Activated CD4-positive, CD25-positive, alpha-beta regulatory T cell treated with anti-CD3 and anti-CD28 coated beads, Interleukin-2, amount 50 U/mL, for 16 hours (primary cell): ENCODE measurements around the gene C4orf17.
A peak's percentile ranks its signal among the peaks of the same experiment; 100 is the strongest.
"Not testable (repeated sequence)": the region's sequence is repeated elsewhere in the genome, so short reads cannot be mapped to it uniquely, and the experiment has no call there.

Source experiments
- DNase-seq: peaks from one replicate; pipeline ENCODE4 v3.0.0-alpha.2; 2020; ENCODE audit warnings: low read depth, low spot score

Gene C4orf17

DNA sequence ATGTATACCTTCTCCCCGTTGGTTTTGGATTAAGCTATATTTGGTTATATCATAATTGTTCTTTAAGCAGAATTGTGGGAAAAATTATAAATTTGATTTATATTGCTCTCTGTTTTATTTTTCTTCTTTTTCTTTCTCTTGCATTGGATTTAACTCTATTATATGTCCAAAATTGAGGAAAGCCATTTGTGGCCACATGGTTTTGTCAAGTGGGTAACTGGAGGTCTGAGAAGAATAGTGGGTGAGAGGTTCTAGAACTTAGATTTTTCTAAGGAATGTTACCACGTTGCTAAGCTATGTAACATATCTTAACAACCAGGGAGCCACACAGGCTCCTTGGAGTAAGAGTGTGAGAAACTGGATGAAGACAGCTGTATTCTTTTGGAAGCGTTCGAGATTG is at the start of gene C4orf17:
C4orf17 (plus strand) TSS at position 301 of the 400 bp plus-strand sequence. CDS start 2,061 bp downstream, outside the sequence.
- DNase-seq, result no peak

DNA sequence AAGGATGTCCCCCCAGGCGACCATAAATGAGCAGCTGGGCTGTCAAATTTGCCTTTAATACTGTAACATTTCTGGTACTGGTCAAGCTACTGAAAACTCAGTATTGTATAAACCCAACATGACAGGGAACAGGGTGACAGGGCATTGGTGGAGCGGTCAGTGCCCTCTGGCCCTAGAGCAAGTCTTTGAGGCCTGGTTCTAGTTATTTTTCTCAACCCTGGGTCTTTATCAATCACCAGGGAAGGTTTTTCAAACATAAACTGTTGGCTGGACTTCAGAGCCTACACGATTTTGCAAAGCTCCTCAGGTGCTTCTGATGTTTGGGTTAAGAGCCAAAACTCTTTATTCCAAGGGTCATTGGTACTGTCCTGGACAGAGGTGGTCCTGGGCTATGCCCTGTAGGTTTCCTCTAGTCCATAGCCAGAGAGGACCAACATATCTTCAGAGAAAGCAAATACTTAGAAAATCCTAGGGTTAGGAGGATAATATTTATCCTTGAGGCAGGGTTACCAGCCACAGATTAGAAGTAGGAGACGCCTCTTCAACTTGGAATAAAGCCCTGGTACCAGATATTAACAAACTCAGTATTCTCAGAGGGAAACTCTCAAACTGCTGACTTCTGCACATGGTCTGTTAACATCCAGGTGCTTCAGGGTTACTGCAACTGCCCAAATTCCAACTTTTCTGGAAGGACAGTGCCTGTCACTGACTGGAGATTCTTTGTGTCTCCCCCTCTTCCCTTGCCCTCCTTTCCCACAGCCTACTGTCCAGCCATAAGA is 49.0 kb upstream of the C4orf17 start:
- no peak for DNase-seq

DNA sequence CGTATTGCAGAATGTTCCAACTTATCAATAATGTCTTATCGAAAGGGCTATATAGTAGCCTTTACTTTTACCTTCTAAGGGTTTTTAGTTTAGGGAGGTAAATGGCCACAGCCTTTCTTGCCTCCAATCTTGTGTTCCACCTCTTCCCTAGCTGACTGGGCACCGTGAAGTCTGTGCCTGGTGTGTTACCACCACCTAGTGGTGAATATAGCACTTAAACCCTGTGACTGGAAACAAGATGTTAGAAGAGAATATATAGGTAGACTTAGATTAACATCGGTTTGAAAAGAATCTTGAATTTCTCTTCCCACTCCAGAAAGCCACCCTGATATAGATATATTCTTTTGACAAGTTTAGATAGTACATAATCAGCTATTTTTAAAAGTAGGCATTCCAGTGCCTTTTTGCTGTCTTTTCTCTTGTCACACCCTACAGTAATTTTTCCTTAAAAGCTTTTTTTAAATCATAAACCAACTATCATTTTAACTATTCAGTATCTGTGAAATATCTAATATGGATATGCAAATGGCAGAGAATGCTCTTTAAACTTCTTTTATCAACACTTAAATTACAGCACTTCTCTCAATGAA is 47.9 kb upstream of the C4orf17 start:
- peak; percentile 9 for DNase-seq

DNA sequence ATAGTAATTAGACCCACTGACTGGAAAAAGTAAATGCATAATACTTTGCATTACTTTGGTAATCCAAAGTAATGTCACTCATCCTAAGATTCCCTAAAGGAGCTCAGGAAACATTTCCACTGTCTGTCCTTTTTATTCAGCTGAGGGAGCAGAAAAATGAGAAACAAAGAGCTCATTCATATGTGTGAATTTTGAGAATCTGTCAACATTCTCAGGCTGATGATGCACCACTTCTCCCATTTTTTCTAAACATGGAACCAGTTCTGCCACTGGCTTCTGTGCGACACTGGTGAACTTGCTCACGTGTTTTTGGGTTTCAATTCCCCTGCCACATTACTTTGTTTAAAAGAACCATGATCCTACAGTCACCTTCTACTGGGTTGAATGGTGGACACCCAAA is 47.3 kb upstream of the C4orf17 start:
- DNase-seq, result no peak

DNA sequence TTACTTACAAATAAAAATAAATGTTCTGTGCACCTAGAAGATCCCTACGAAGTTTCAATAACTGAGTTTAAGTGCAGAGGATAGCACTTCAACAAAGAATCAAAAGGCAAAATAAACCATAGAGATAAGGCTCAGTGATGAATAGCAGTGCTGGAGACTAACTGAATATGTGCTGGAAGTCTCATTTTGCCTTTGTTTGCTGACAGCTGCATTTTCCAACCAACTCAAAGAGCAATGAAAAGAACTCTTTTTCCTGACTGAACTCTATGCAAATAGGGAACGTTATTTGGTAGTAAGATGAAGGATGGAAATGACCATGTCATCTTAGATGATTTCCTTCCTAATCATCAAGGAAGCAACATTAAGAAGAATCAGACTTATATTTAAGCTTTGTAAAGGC is 42.9 kb upstream of the C4orf17 start:
- DNase-seq, result no peak

DNA sequence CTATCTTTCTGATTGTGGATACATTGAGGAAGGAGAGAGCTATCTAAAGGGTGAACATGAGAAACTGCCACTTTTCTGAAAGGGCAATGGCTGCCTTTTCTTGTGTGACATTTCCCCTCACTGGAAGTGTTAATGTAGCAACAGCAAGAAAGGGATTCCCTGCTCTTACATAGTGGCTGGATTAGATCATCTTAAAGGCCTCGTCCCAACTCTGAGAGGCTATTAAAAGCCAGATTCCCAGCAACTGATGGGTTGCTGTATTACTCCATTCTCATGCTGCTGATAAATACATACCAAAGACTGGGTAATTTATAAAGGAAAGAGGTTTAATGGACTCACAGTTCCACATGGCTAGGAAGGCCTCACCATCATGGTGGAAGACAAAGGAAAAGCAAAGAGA is 41.9 kb upstream of the C4orf17 start:
- no peak for DNase-seq

DNA sequence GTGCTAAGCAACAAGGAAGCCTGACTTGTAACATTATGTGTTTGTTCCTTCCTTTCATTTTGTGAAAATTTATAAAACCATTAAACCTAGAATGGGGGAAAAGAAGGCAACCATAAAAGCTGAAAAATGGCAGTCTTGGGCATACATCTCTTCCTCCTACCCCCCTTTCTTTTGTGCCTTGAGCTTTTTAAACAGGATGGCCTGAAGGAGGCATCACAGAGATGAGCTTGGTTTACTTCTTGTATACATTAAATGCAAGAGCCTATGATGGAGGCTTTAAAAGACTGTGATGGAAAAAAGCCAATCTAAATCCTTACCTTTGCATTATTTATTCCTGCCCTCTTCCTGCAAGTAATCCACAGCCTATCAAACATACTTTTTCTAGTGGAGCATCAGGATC is 39.5 kb upstream of the C4orf17 start:
- DNase-seq, result no peak

DNA sequence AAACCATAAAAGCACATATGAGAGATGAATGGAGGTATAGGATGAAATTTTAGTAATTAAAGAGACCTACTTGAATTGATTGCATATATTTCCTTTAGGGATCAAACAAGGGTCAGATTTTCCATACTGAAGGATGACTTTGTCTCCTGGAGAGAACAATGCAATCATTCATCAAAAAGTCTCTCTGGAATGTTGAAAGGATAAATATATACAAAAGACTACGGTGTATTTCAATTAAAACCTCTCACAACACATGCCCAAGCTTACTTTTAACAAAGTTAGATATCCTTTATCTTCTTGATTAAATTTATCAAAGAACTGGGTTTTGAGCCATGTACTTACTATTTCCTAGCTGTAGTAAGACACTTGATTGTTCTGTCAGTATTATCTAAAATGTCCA is 38.9 kb upstream of the C4orf17 start:
- DNase-seq, result no peak

DNA sequence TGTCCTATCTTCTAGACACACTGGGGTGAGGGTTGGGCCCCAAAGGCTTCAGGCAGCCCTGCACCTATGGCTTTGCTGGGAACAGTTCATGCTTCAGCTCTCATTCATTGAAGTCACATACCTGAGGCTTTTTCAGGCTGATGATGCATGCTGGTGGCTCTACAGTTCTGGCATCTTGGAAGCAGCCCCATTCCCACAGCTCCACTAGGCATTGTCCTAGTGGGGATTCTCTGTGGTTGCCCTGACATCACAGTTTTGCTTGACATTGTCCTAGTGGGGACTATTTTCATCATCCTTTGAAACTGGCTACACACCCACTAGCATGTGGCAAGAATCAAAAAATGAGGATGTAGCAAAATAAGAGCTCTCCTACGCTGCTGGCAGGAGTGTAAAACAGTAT is 37.7 kb upstream of the C4orf17 start:
- no peak for DNase-seq

DNA sequence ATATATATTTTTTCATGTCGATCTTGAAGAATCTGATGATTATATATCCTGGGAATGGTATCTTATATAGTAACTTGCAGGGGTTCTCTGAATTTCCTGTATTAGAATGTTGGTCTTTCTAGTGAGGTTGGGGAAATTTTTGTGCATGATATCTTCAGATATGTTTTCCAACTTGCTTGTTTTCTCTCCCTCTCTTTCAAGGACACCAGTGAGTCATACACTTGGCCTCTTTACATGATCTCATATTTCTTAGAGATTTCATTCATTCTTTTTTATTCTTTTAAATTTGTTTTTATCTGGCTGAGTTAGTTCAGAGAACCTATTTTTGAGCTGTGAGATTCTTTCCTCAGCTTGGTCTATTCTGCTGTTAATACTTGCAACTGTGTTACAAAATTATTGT is 27.2 kb upstream of the C4orf17 start:
- no peak for DNase-seq

DNA sequence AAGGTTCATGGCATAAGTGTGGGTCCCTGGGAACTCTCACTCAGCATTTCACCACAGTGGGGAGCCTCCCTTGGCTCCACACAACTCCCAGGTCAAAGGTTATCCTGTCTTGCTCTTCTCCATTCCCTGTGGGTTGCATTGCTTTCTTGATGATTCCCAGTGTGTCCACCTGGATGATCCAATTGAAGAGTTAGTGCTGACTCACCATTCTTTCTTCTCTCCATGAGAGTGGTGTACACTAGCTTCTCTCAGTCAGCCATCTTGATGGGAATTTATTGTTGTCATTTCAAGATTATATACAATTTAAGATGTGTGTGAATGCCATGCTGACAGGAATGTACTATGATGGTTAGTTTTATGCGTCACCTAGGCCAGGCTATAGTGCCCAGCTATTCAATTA is 25.6 kb upstream of the C4orf17 start:
- no peak for DNase-seq

DNA sequence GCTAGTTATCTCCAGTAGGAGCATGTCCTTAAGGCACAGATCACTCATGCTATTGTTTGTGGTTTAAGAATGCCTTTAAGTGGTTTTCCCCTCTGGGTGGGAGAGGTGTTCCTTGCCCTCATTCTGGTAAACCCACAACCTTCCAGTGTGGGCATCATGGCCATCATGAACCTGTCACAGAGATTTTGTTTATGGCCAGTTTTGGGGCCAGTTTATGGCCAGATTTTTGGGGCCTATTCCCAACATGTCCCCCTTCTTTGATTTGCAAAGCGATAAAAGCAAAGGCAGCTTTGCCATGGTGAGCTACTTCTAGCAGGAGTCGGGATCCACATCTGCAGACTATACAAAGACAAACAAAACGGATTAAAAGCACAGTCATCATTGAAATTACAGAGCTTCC is 24.2 kb upstream of the C4orf17 start:
- not testable (repeated sequence) for DNase-seq

DNA sequence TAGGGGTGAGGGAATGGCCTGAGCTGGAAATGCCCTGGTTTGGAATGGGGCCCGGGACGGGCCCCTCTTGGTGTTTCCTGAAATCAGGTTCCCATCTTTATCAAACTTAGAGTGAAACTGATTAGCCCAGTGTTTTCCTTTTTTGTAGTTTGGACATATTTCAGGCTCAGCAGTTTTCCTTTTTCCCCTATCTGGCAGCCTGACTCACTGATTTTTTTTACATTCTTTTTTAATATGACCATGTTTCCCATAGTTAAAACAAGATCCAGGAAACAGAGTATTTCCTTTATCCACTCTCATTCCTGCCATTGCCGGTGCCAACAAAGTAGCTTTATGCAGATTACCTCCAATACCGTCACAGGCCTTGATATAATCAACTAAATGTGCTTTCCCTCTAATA is 20.5 kb upstream of the C4orf17 start:
- DNase-seq, result no peak

DNA sequence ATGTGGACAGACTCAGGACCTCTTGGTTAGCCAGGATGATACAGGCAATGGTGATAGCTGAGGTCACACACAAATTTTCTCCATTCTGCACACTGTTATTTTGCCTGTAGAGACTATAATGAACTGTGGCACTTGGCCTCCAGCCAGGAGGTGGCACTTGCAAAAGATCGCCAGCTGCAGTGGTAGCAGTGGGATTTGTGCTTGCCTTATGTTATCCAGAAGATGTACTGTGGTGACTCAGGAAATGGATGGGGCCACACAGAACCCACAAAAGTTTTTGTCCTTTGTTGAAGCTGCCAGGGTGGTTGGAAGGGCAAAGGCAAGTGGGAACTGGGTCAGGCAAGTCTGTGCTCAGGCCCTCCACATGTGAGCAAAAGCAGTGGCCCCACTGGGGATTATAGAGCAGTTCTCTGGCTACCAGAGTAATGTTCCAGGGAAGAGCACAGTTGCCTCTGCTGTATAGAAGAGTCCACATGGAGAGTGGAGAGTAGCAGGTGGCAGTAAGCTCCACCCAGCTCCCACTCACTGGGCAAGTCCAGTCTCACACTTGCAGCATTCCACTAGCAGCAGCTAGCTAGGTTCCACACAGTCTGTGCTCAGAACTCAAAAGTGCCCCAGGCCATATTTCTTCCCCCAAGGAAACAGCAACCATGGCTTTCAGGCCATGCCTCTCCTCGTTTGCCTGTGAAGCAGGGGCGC is 5.9 kb upstream of the C4orf17 start:
- DNase-seq, result no peak

DNA sequence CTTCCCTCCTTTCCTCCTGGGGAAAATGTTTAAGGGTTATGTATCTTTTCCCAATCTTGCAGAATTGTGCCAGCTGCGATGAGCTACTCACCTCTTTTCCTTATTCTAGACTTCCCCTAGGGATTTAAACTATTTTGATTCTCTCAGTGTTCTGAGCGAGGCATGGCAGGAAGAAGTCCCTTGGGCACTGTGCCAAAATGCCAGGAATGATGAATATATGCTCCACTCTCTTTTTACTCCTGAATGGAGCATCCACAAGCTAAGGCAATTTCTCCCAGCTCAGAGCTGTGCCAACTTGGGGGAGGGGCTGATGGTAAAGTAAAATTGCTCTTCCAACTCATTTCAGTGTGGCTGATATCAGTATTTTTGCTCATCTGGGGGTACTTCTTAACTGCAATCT is 4.0 kb upstream of the C4orf17 start:
- no peak for DNase-seq

DNA sequence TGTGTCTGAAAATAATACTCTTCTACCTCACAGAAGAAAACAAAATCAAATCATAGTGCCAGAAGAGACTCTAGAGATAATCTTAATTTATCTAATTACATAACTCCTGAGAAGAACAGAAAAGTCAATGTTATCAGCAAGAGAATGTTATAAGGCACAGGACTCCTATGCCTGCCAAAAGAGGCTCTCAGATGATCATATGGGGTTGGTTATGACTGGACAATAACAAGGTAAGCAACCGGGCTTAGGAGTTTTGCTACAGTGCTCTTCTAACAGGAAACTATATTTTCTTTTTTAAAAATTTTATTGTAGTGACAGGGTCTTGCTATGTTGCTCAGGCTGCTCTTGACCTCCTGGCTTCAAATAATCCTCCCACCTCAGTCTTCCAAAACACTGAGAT is 3.5 kb upstream of the C4orf17 start:
- DNase-seq, result no peak

DNA sequence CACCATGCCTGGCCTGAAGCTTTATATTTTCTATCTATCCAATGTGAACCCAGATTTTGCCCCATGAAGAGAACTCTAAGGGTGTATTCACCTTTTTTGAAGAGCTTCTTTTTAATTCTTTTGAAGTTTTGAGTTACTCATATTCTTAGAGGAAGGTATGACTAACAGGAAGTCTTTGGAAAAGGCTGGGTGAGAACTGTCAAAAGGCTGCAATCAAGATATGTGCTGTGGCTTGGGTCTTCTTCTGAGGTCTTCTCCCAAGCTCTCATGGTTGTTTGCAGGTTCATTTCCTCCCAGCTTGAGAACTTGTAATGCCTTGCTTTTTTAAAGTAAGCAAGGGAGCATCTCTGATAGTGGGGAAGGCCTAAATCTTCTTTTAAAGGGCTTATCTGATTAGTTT is 3.1 kb upstream of the C4orf17 start:
- no peak for DNase-seq

DNA sequence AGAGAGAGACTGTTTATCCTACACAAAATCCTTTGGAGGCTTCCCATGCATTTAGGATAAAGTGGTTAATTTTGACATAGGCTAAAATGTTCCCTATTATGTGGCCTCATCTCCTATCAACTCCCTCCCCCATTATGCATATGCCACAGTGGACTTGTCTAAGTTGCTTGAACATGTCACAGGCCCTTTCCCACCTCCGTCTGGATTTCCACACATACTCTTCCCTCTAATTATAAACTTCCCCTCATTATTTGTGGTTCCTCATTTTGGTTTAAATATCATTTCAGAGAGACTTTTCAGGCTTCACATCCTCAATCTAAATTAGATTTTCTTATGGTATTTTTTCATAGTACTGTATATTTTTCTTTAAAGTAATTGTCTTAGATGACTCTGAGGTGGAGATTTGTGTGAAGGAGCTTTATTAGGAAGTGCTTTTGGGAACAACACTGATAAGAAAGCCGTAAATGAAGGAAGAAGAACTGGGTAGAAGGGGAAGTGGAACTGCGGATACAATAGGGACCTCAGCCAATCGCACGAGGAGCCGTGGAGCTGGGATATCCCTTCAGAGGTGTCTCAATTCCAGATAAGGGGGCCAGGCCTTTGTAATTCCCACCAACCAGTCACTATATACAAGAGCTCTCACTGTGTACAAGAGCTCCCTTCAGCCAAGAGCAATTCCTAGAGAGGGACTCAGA is 7.9 kb downstream of the C4orf17 start:
- DNase-seq, result no peak

DNA sequence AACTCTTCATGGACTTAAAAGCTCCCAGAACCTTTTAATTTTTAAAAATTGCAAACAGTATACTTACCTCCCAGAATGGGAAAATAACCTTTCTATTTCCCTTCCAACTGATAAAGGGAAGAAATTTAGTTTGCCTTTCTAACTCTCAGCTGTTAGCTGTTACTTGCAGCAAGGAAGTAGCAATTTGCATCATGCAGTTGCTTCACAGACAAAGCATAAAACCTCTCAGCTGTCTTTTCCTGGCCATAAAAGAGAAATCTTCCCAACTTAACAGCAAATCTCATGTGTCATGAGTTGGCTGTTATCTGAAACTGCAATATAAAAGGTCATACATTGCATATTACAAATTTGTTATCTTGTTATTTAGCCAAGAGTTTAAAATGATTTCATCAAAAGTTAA is 18.4 kb downstream of the C4orf17 start:
- no peak for DNase-seq

DNA sequence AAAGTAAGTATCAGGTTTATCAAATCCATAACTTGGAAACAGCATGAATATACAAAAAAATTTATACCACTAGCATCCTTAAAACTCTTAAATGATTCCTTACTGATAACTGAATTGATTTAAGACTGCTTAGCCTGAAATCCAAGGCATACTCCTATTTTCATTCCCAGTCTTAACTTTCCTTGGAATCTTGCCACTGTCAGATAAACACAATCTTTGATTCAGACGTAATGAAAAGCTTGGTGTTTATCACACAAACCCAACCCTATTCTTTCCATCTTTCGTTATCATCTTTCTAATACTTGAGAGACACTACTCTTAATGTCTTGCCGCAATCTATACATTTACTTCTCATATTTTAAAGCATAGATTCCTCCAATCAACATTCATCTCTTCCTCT is 19.1 kb downstream of the C4orf17 start:
- no peak for DNase-seq

DNA sequence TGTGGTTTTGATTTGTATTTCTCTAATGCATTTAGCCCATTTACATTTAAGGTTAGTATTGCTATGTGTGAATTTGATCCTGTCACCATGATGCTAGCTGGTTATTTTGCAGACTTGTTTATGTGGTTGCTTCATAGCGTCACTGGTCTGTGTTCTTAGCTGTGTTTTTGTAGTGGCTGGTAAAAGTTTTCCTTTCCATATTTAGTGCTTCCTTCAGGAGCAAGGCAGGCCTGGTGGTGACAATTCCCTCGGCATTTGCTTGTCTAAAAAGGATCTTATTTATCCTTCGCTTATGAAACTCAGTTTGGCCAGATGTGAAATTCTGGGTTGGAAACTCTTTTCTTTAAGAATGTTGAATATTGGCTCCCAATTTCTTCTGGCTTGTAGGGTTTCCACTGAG is 23.9 kb downstream of the C4orf17 start:
- DNase-seq, result not testable (repeated sequence)

DNA sequence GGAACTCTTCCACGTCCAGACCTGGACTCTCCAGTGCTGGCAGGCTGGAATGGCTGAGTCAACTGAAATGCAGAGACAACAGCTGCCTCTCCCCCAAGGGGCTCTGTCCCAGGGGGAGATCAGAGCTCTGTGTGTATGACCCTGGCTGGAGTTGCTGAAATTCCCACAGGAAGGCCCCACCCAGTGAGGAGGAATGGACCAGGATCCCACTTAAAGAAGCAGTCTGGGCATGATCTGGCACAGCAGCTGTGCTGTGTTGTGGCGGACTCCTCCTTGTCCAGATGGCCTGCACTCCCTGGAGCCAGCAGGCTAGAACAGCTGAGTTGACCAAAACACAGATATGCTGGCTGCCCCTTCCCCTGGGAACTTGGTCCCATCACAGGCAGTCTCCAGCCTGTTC is 25.4 kb downstream of the C4orf17 start:
- DNase-seq, result no peak
